ENCODE data around the gene XYLT1.

Gene XYLT1

DNA sequence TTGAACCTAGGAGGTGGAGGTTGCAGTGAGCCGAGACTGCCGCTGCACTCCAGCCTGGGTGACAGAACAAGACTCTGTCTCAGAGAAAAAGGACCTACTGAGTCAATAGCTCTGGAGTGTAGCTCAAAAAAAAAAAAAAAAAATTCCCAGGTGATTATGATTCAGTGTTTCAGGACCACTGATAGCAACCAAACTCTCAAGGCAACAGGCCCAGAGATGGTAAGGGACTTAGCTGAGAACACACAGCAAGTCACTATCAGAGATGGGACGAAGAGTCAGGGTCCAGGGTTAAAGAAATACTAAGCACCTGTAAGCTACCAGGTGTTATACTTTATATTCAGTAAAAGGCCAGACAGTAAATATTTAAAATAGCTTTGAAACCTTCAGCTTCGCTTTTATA is 335.3 kb downstream of the XYLT1 start:
- DNase-seq (ENCODE audit: low spot score) = no peak

- DNase-seq (ENCODE audit: low spot score) = no peak
Measured at GRCh38 chr16:17134586-17134985, 336.2 kb downstream of the XYLT1 start.

DNA sequence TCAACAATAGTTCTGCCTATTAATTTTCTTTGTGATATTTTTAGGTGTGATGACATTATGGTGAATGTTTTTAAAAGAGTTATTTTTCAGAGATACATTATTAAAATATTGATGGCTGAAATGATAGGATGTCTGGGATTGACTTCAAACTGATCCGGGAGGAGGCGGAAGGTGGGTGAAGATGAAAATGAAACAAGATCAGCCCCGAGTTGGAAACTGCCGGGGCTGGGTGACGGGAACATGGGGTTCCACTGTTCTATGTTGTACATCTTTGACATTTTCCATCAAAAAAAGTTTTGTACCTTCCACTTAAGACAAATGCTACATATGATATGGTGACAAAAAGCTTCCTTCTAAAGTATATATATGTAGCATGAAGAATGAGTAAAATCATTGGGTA is 336.9 kb downstream of the XYLT1 start:
- no peak for DNase-seq (ENCODE audit: low spot score)

- DNase-seq (ENCODE audit: low spot score) = no peak
Measured at GRCh38 chr16:17131351-17131750, 339.4 kb downstream of the XYLT1 start.

DNA sequence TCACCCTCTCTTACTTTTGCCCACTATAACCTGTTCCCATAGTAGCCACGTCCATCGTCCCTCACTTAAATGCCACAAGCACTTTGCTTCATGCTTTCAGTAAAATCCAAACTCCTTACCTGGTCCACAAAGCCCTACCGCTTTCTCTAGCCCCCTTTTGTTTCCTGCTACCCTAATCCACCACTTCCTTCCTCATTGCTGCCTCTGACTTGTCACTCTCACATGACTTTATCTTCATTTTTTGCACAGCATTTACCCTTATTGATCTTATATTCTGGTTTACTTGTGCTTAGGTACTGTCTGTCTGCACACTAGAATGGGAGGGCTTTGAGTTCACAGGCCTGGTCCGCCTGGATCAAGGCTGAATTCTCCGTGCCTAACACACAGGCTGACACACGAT is 340.0 kb downstream of the XYLT1 start:
- no peak for DNase-seq (ENCODE audit: low spot score)

- DNase-seq (ENCODE audit: low spot score) = no peak
Measured at GRCh38 chr16:17129971-17130370, 340.8 kb downstream of the XYLT1 start.

- DNase-seq (ENCODE audit: low spot score) = no peak
Measured at GRCh38 chr16:17128791-17129190, 342.0 kb downstream of the XYLT1 start.

- no peak for DNase-seq (ENCODE audit: low spot score)
Measured at GRCh38 chr16:17126156-17126555, 344.6 kb downstream of the XYLT1 start.

DNA sequence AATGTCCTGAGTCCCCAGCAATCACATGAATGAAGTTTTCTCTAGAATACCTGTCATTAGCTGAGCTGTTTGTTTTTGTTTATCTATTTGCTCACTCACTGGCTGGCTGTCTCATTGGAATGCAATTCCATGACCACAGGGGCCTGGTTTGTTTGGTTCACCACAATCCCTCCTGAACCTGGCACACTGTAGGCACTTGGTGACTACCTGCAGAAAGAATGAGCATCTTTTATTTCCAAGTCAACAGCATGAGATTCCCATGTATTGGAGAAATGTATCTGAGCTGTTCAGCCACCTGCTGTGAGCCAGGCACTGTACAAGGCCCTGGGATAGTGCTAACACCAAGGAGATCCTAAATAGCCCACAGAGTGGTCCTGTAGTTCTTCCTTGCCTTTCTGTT is 345.1 kb downstream of the XYLT1 start:
- no peak for DNase-seq (ENCODE audit: low spot score)

DNA sequence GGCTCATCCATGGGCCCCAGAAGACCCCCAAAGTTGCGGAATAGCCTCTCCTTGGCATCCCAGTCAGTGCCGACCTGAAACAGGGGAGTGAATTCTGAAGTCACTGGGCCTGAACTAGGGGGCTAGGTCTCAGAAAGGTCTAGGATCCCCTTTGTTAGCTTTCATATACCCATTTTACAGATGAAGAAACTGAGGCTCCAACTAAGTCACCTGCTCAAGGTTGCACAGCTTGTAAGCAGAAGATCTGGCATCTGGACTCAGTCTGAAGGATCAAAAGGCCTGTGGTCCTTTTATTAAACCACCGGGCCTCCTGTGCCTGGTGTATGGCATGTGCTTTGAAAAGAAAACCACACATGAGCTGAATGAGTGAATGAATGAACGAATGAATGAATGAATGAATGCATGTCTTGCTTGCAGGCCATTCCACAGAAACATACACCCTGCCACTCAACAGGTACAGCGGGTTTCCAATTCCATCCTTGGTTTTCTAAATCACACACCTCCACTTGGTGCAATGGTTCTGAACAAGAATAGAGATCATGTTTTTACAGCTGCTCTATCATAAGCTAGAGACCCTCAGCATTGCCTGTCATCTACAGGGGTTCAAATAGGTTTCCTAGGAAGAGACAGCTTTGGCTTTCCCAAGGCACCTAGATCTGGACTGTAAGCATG is 352.7 kb downstream of the XYLT1 start:
- DNase-seq (ENCODE audit: low spot score) = no peak

DNA sequence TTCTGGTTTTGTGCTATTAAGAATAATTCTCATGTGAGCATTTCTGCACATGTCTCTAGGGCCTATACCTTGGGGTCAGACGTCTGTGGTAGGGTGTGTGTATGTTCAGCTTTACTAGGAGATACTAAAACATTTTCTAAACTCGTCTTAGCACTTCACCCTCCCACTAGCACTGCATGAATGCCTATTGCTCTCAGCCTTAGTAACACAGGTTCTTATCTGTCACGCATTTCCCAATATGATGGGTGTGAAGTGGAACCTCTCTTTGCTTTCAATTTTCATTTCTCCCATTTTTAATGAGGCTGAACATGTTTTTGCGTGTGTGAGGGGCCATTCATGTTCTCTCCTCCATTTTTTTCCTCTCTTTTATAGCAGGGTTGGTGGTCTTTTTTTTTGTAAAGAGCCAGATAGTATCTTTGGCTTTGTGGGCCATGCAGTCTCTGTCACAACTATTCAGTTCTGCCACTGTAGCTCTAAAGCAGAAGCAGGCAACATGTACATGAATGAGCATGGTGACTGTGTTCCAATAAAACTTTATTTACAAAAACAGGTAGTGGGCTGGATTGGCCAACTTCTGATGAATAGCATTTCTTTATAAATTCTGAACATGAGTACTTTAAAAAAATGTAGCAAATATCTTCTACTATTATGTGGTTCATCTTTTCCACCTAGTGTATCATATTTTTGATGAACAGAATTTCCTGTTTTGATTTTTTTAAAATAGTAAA is 354.0 kb downstream of the XYLT1 start:
- no peak for DNase-seq (ENCODE audit: low spot score)

- no peak for DNase-seq (ENCODE audit: low spot score)
Measured at GRCh38 chr16:17109413-17109812, 361.3 kb downstream of the XYLT1 start.

DNA sequence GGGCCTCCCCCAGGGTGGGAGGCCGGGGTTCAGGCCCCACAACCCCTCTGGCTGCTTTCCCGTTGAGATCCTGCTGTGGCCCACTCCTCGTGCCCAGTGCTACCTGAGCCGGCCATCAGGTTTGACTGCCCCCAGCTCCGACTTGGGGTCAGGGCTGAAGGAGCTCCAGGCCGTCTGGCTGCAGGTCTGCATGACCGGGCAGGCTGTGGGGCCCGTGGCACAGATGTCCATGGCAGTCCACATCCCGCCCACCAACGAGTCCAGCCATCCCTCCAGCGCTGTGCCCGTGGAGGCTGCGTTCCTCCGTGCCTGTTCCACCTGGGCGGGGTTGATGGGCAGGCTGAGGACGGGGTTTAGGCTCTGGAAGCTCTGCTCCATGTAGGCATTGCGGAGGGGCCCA is 362.2 kb downstream of the XYLT1 start:
- DNase-seq (ENCODE audit: low spot score) = no peak

- DNase-seq (ENCODE audit: low spot score) = no peak
Measured at GRCh38 chr16:17107450-17107849, 363.3 kb downstream of the XYLT1 start.

GRCh38 chr16:17106243-17106791 is 364.4 kb downstream of the XYLT1 start:
- no peak for DNase-seq (ENCODE audit: low spot score)

DNA sequence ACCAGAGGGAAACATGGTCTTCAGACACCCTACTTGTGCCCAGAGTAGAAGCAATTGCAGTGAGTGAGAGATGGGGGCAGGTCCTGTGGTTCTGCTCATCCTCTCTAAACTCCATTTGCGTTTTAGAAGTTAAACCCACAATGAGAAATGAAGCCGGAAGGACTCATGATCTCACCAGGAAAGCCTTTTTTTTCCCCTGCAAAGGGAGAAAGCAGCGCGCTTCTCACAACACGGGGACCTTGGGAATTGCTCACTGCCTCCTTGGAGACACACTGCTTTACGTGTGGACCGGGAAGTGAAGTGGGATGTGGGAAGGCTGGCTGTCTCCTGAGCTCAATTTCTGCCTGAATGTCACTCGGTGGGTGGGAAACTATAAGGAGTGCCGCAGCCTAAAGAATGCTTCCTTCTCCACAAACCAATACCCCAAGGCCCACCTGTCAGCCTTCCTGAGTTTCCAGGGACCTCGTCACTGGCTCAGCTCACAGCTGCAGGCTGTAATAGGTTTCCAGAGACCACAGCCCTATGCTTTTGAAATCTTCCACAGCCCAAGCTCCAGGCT is 365.4 kb downstream of the XYLT1 start:
- DNase-seq (ENCODE audit: low spot score) = no peak

DNA sequence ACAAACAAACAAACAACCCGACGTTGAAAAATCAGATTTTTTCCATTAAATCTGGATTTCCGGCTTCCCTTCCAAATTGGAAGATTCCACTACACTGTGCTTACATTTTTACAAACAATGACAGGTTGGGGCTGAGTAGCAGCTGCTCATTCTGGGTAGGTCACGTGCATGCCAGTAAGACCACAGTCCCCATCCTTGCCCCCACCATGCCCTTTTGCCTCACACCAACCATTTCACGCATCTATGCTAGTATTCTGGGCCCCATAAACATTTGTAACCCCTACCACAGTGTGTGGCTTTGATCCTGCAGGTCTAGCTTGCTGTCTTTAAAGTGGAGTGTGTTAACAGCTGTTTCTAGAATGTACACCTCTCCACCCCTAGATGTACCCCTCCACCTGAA is 366.1 kb downstream of the XYLT1 start:
- no peak for DNase-seq (ENCODE audit: low spot score)

DNA sequence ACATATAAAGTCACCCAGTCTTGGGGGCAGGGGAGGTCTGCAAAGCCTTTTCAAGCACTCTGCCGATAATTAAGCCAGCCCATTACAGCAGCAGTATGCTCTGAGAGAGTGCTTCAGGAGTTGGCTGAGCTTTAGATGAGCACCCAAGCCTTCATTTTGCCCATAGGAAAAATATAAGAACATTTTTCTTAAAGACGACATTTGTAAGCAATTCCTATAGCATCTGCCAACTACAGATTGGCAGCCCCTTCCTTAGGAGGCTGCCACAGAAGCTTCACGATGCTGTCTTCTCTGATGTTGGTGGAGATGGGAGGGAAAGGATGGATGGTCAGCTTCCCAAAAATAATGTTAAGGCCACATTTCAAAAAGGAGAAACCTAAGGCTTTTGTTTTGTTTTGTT is 367.5 kb downstream of the XYLT1 start:
- DNase-seq (ENCODE audit: low spot score) = no peak

DNA sequence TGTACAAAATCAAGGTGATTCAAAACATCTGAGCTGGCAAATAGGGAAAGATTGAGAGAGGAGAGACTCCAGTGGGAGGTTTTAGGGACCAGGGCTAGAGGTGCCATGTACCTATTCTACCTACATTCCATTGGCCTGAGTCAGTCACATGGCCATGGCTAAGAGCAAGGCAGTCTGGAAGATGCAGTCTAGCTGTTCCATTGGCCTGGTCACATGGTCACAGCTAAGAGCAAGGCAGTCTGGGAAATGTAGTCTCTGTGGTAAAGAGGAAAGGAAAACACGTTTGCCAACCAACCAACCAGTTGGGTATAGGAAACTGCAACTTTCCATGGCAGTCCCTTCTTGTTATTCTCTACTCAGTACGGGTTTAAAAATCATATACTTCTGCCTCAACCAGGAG is 369.1 kb downstream of the XYLT1 start:
- no peak for DNase-seq (ENCODE audit: low spot score)

GRCh38 chr16:17098685-17099084 is 372.1 kb downstream of the XYLT1 start:
- DNase-seq (ENCODE audit: low spot score) = no peak

GRCh38 chr16:17084130-17084529 is 386.6 kb downstream of the XYLT1 start:
- no peak for DNase-seq (ENCODE audit: low spot score)

DNA sequence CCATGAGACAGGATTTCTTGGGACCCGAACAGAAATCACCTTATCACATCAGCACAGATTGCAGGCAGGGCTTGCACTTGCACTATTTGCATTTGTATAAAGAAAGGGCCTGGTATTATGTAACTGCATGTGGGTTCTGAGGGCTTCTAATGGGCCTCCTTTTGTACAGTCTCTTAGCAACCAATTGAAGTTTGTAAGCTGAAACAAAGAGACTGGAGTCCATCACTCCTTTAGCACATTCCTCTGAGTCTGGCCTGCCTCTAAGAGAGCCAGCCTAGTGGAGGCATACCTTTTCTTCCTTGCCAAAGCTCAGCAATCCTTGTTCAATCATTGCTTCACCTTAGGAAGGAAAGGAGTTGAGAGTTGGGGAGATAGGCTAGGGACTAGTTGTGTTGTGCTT is 387.1 kb downstream of the XYLT1 start:
- no peak for DNase-seq (ENCODE audit: low spot score)

Data from hematopoietic multipotent progenitor cell treated with erythropoietin and hydrocortisone succinate and interleukin-3 and kit ligand, for 17 days (in vitro differentiated cells).